Measurements from ENCODE around the gene C7orf25.

C7orf25 gene

DNA sequence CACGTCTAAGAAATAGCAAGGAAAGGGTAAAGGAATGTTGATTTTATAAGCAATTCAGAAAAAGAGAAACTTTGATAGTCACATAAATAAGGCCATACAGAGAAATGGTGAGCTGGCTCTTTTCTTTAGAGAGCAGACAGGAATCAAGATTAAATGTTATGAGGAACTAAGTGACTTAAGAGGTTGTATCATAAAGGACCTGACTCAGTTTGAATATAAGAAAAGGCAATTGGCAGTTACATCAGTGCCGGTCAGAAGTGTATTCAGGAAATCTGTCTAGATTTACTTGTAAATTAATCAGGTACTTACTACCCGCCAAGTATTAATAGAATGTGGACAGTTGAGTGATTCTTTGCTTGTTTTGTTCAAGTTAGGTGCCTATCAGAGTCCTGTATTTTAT is 22.4 kb upstream of the C7orf25 start:
- TF ChIP-seq, protein P1, sequence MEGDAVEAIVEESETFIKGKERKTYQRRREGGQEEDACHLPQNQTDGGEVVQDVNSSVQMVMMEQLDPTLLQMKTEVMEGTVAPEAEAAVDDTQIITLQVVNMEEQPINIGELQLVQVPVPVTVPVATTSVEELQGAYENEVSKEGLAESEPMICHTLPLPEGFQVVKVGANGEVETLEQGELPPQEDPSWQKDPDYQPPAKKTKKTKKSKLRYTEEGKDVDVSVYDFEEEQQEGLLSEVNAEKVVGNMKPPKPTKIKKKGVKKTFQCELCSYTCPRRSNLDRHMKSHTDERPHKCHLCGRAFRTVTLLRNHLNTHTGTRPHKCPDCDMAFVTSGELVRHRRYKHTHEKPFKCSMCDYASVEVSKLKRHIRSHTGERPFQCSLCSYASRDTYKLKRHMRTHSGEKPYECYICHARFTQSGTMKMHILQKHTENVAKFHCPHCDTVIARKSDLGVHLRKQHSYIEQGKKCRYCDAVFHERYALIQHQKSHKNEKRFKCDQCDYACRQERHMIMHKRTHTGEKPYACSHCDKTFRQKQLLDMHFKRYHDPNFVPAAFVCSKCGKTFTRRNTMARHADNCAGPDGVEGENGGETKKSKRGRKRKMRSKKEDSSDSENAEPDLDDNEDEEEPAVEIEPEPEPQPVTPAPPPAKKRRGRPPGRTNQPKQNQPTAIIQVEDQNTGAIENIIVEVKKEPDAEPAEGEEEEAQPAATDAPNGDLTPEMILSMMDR (conservative IDR thresholded peaks at IDR 0.05), result no peak

DNA sequence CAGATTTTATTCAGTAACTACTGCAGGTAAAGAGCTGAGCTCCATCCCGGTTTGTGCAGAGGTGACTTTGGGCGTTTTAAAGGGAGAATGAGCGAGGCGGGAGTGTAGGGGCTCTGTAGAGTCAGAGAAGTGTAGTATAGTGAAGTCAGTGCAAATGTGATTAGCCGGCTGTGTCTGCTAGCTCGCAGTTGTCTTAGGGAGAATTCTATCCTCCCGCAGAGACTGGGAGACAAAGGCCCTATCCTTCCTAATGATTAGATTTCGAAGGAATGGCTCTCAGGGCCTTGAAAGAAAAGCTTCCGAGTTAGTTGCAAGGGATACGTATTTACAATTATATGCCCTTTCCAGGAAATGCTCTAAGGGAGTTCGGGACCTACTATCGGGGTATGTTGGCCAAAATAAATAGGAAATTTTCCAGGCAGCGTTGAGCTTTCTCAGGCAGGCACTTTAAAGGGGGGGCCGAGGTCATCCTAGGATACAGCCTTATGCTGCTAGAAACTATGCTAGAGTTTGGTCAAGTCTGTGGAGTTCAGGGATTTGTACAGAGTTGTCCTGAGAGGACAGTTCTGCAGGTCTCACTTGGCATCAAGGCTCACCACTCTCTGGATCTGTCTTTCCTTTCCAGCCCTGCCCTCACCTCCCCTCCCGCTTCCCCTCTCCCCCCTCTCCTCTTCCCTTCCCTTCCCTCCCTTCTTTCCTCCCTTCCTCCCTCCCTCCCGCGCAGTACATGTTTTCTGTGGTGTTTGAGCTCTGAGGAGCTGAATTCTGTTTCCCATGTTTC is 21.1 kb upstream of the C7orf25 start:
- H3K27ac ChIP-seq, result peak overlapping the region; percentile 79
- TF ChIP-seq, protein P1 (conservative IDR thresholded peaks at IDR 0.05), result no peak

More for the DNA sequence above, 22.4 kb upstream of the C7orf25 start:
- no peak overlapping the region; the same call in 1 of the 2 replicates for H3K27ac ChIP-seq

DNA sequence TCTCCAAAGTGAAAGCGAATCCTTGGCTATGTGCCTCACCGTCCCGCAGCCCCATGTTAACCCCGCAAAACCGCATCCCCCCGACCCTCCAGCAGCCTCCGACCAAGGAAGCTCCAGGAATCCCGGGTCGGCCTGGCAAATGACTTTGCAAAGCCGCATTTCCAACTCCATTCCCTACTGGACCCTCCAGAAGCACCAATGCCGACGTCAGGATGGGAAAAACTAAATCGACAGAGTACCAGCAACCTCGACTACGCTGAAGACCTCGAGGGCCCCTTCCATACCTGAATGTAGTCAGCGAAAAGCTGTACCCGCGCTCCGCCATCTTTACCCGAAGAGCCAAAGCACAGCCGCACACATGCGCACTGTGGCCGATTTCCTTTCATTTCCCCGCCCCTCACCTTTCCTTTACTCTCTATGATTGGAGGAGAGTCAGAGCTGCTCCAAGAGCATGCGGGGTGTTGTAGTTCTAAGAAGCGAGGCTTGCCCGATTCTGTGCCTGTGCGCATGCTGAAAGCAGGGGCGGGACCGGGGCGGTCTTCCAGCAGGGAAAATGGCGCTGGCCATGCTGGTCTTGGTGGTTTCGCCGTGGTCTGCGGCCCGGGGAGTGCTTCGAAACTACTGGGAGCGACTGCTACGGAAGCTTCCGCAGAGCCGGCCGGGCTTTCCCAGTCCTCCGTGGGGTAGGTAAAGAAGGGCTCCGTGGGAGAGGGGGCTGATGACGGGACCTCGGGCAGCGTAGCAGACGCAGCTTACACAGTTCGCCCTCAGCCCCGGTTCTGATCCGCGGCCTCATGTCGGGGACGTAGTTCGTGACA is 20.2 kb upstream of the C7orf25 start, which contains the start of the genes MRPL32 and PSMA2:
Gene MRPL32, plus strand, starts transcription at position 543 of the 818 bp plus-strand sequence. Its CDS starts 11 bp downstream, at position 554.
Gene PSMA2, minus strand, starts transcription at position 341 of the 818 bp plus-strand sequence. Its CDS starts 16 bp downstream, at position 325.
- peak within 1 kb of the TSS; percentile 79 for H3K27ac ChIP-seq
- TF ChIP-seq, protein P1 (conservative IDR thresholded peaks at IDR 0.05), result no peak

DNA sequence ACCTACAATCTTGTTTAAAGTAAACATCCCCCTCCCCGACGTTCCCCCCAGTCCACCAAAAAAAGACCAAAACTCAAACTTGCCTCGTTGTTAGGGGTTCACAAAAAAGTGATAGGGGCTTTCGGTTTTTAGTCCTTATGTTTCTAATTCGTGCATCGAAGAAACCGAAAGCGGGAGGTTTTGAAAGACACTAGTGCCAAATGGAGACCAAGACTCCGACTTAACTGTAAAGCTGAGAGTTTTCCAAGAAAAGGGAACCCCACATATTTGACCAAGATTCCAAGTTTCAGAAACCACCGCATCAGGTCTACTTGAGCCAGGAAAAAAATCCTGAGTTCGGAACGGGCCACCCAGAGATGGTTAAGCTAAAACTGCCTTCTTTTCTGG is 19.6 kb upstream of the C7orf25 start:
- TF ChIP-seq, protein P1 (conservative IDR thresholded peaks at IDR 0.05), result no peak
- peak overlapping the region; percentile 79 for H3K27ac ChIP-seq

DNA sequence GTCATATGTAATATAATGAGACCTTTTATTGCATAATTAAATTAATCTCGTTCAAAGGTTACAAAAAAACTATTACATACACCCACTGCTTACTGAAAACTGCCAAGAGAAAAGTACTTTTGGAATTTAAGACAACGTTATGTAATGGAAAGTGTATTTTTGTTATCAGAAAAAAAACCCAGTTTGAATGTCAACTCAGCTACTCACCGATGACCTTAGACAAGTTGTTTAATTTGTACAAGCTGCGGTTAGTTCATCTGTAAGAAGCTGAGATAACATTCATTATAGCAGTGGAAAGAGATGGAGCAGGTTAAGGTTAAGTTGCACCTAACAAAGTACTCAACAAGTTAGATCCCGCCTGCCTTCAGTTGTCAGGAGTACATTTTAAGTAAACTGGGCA is 19.0 kb upstream of the C7orf25 start:
- peak overlapping the region; percentile 79; the same call in 1 of the 2 replicates for H3K27ac ChIP-seq

DNA sequence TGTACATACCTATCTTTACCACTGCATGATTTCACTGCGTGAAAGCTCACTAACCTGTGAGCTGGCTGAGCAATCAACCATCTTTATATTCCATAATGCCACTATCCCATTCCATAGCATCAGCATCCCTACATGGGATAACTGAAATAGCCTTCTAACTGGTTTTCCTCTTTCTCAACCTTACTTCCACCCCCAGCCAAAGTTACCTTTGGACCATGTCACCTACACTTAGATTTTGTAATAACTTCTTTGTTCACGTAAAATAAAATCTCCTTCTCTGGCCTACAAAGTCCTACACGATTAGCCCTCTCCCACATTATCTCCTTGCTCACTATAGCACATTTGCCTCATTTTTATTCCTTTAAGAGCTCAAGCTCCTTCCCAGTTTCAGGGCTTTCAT is 17.6 kb upstream of the C7orf25 start:
- TF ChIP-seq, protein P1 (conservative IDR thresholded peaks at IDR 0.05), result no peak
- no peak overlapping the region; the same call in 1 of the 2 replicates for H3K27ac ChIP-seq

More for the DNA sequence above, 19.0 kb upstream of the C7orf25 start:
- TF ChIP-seq, protein P1 (conservative IDR thresholded peaks at IDR 0.05), result no peak

DNA sequence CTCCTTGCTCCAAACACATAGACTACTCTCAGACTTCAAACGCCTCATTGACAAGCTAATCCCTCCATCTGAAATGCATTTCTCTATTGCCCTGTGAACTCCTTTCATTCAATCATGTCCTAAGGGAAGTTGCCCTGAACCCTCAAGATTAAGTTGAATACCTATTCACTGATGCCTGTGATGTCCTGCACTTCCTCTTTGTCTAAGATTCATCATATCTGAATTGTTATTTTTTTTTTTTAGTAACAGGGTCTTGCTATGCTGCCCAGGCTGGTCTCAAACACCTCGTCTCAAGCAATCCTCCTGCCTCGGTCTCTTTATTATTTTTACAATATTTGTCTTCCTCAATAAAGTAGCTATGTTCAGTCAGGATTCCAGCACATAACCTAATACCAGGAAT is 16.9 kb upstream of the C7orf25 start:
- TF ChIP-seq, protein P1 (conservative IDR thresholded peaks at IDR 0.05), result no peak
- H3K27ac ChIP-seq, result no peak overlapping the region
